ENCODE data around the gene GALNTL6. TPM values are rescaled to one million over a fixed set of nuclear protein-coding genes. Genes with fewer than 3 reads are reported as not detected.

The GALNTL6 gene
- total and polyA plus RNA-seq, 3 donors from 2014 or later = 2.9 to 6.2 (median 4.9) TPM

GRCh38 chr4:172706000-172706399 lies 892.8 kb downstream of the GALNTL6 start:
- intact Hi-C loops (cut with DNase I; ENCODE audit: low total_unique reads) = no loop called here

GRCh38 chr4:172707622-172708021 lies 894.4 kb downstream of the GALNTL6 start:
- no peaks in the 10 kb centered on the region for H3K27me3 ChIP-seq
- H3K9me3 ChIP-seq = no peaks in the 10 kb centered on the region

More at GRCh38 chr4:172706000-172706399, 892.8 kb downstream of the GALNTL6 start:
- no peaks in the 10 kb centered on the region for H3K27me3 ChIP-seq
- no peak overlapping the region for H3K27ac ChIP-seq
- no peak for DNase-seq
- TF ChIP-seq POLR2A (IDR thresholded peaks at IDR 0.05) (no peak), CTCF (IDR thresholded peaks at IDR 0.05) (no peak)
- H3K9me3 ChIP-seq = no peaks in the 10 kb centered on the region
- H3K4me3 ChIP-seq = no peak overlapping the region
- H3K36me3 ChIP-seq (ENCODE audit: low read depth, missing control alignments) = no peaks in the 10 kb centered on the region
- H3K4me1 ChIP-seq = no peaks in the 10 kb centered on the region

GRCh38 chr4:172708184-172708583 lies 895.0 kb downstream of the GALNTL6 start:
- Histone ChIP-seq H3K4me3 (no peak overlapping the region), H3K4me1 (no peaks in the 10 kb centered on the region), H3K27me3 (no peaks in the 10 kb centered on the region), H3K27ac (no peak overlapping the region), H3K9me3 (no peaks in the 10 kb centered on the region), H3K36me3 (ENCODE audit: low read depth, missing control alignments) (no peaks in the 10 kb centered on the region)
- no peak for DNase-seq
- no peak for TF ChIP-seq POLR2A (IDR thresholded peaks at IDR 0.05)
- TF ChIP-seq CTCF (IDR thresholded peaks at IDR 0.05) = no peak
- 83 to 85% methylated on average over 5 of the region's 5 CpGs for WGBS, 2 donors
- intact Hi-C loops (cut with DNase I; ENCODE audit: low total_unique reads) = no loop called here

More at GRCh38 chr4:172707622-172708021, 894.4 kb downstream of the GALNTL6 start:
- DNase-seq = no peak
- Histone ChIP-seq H3K4me3 (no peak overlapping the region), H3K27ac (no peak overlapping the region), H3K4me1 (no peaks in the 10 kb centered on the region), H3K36me3 (ENCODE audit: low read depth, missing control alignments) (no peaks in the 10 kb centered on the region)
- intact Hi-C loops (cut with DNase I; ENCODE audit: low total_unique reads) = no loop called here
- TF ChIP-seq CTCF (IDR thresholded peaks at IDR 0.05) (no peak), POLR2A (IDR thresholded peaks at IDR 0.05) (no peak)
- WGBS, 2 donors = 74 to 85% methylated on average over 1 of the region's 1 CpG

GRCh38 chr4:172709376-172709775 lies 896.2 kb downstream of the GALNTL6 start:
- no peaks in the 10 kb centered on the region for H3K9me3 ChIP-seq
- H3K27me3 ChIP-seq = no peaks in the 10 kb centered on the region
- no peaks in the 10 kb centered on the region for H3K4me1 ChIP-seq
- intact Hi-C loops (cut with DNase I; ENCODE audit: low total_unique reads) = no loop called here
- TF ChIP-seq POLR2A (IDR thresholded peaks at IDR 0.05) = no peak
- no peak for TF ChIP-seq CTCF (IDR thresholded peaks at IDR 0.05)
- H3K4me3 ChIP-seq = no peak overlapping the region
- DNase-seq = no peak
- H3K27ac ChIP-seq = no peak overlapping the region
- 34 to 62% methylated on average over 1 of the region's 1 CpG for WGBS, 2 donors
- no peaks in the 10 kb centered on the region for H3K36me3 ChIP-seq (ENCODE audit: low read depth, missing control alignments)

GRCh38 chr4:172716291-172716690 lies 903.1 kb downstream of the GALNTL6 start:
- Histone ChIP-seq H3K27ac (no peak overlapping the region), H3K9me3 (no peaks in the 10 kb centered on the region)
- TF ChIP-seq CTCF (IDR thresholded peaks at IDR 0.05) (no peak), POLR2A (IDR thresholded peaks at IDR 0.05) (no peak)

More at GRCh38 chr4:172716291-172716690, 903.1 kb downstream of the GALNTL6 start:
- WGBS, 2 donors = 62 to 67% methylated on average over 9 of the region's 9 CpGs
- Histone ChIP-seq H3K36me3 (ENCODE audit: low read depth, missing control alignments) (no peaks in the 10 kb centered on the region), H3K4me3 (no peak overlapping the region), H3K4me1 (no peaks in the 10 kb centered on the region), H3K27me3 (no peaks in the 10 kb centered on the region)
- intact Hi-C loops (cut with DNase I; ENCODE audit: low total_unique reads) = no loop called here
- DNase-seq = no peak

Measured in testis (tissue), 3 donors.